Measurements from ENCODE around the gene DRAXIN.

The DRAXIN gene

GRCh38 chr1:11708554-11709350, 17.2 kb downstream of the DRAXIN start:
- DNase-seq (ENCODE audit: low read depth) = no peak

- no peak for DNase-seq (ENCODE audit: low read depth)
These were observed 20.0 kb downstream of the DRAXIN start for GRCh38 chr1:11711490-11711889.

DNA sequence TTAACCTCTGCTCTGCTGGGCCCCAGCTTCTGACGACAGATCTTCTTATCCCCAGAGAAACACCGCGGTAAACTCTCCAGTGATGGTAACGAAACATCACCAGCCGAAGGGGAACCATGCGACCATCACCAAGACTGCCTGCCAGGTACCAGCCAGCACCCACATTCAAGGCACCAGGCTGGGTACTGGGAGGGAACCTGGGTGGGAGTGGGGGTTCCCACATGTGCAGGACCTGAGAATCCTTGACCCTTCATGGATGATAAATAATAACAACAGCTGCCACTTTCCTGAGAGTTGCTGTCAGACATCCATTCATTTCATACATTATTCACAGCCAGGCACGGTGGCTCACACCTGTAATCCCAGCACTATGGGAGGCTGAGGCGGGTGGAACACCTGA, 20.8 kb downstream of the DRAXIN start:
- no peak for DNase-seq (ENCODE audit: low read depth)

DNA sequence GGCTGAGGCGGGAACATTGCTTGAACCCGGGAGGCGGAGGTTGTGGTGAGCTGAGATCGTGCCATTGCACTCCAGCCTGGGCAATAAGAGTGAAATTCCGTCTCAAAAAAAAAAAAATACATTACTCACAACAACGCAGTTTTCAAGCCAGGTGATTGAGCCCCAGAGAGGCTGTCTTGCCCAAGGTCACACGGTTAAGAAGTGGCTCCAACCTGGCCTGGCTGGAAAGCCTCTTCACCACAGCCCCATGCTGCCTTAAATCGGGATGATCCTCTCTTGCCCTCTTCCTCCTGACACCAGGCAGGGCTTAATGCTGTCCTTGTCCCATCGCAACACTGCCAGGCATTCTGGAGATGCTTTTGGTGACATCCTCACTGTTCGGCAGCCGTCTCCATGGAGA, 21.6 kb downstream of the DRAXIN start:
- no peak for DNase-seq (ENCODE audit: low read depth)

GRCh38 chr1:11714831-11715575, 23.5 kb downstream of the DRAXIN start:
- no peak for DNase-seq (ENCODE audit: low read depth)

- peak; percentile 88 for DNase-seq (ENCODE audit: low read depth)
These were observed 28.0 kb downstream of the DRAXIN start for GRCh38 chr1:11719313-11720032.

DNA sequence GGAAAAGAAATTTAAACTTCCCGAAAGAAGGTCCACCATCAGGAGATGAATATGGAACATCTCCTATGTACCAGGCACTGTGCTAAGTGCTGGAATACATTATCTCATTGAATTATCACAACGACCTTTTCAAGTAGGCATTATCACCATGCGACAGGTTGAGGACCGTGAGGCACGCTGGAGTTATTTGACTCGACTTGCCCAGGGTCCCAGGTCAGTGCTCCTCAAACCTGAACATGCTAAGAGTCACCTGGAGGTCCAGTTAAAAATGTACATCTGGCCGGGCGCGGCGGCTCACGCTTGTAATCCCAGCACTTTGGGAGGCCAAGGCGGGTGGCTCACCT, 28.5 kb downstream of the DRAXIN start:
- DNase-seq (ENCODE audit: low read depth) = no peak

DNA sequence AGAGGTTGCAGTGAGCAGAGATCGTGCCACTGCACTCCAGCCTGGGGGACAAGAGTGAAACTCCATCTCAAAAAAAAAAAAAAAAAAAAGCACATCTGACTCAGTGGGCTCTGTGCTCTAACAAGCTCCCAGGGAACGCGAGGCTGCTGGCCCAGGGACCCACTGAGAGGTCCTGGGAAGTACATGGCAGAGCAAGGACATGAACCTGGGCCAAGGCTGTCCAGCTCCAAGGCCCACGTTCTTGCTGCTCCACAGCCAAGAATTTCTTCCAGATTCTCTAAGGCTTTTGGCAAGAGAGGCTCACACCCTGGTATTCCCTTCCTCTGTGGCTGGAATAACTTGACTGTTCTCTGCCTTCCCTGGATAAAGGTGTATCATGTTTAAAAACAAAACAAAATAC, 29.0 kb downstream of the DRAXIN start:
- DNase-seq (ENCODE audit: low read depth) = no peak

DNA sequence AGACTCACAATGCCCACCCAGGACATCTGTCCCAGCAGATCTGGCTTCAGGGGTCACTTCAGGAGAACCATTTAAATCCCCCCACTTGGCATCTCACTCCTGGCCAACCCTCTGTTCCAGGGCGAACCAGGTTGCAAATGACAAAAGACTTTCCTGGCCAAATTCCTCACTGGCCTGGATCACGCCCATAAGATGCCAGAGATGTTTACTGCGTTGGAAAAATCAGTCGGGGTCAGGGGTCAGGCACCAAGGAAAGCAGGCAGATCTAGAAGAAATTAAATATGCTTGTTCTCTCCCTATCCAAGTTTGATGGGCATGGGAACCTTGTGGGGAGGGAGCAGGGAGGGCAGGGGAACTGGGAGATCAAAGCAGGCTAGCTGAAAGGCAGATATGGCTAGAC, 29.8 kb downstream of the DRAXIN start:
- no peak for DNase-seq (ENCODE audit: low read depth)

DNA sequence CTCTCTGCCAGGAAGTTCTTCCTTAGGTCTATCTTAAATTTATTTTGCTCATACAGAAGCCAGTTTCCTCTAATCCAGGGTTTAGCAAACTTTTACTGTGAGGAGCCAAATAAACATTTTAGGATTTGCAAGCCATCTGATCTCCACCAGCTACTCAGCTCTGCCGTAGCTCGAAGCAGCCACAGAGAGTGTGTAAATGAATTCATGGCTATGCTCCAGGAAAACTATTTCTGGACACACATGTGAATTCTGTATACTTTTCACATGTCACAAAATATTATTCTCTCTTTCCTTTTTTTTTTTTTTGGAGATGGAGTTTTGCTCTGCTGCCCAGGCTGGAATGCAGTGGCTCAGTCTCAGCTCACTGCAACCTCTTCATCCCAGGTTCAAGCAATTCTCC, 31.0 kb downstream of the DRAXIN start:
- DNase-seq (ENCODE audit: low read depth) = no peak

DNA sequence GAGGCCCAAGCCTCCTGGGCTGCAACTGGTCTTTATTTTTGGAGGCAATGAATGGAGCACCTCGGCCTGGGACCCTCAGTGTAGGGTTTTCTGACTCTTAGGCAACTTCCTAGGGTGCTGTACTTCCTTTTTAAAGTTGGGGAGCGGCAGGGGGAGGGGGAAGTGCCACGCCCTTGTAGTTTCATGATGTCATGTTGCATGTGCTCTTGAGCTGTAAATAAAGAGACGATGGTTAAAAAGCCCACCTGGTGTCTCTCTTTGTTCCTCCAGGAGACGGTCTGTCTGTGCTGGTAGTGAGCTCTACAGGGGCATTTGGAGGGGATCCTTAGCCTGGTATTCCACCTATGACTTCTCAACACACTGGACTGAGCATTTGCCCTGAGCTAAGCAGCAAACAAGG, 34.1 kb downstream of the DRAXIN start:
- DNase-seq (ENCODE audit: low read depth) = no peak

- DNase-seq (ENCODE audit: low read depth) = no peak
These were observed 35.6 kb downstream of the DRAXIN start for GRCh38 chr1:11727119-11727518.

DNA sequence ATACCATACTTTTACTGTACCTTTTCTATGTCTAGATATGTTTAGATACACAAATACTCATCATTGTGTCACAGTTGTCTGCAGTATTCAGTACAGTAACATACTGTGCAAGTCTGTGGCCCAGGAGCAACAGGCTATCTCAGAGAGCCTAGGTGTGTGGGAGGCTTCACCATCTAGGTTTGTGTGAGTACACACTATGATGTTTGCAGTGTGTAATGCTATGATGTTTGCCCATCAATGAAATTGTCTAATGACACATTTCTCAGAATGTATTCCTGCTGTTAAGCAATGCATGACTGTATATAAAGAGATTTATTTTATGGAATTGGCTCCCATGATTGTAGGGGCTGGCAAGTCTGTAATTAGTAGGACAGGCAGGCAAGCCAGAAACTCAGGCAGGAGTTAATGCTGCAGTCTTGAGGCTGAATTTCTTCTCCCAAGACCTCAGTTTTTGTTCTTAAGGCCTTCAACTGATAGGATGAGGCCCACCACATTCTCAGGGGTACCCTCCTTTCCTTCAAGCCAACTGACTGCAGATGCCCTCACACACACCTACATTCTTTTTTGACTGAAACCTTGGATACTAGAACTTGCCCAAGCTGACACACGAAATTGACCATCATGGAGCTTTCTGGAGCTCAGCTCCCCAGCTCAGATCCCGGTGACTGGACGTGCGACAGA, 36.8 kb downstream of the DRAXIN start:
- no peak for DNase-seq (ENCODE audit: low read depth)

- DNase-seq (ENCODE audit: low read depth) = no peak
These were observed 37.6 kb downstream of the DRAXIN start for GRCh38 chr1:11729155-11729497.

DNA sequence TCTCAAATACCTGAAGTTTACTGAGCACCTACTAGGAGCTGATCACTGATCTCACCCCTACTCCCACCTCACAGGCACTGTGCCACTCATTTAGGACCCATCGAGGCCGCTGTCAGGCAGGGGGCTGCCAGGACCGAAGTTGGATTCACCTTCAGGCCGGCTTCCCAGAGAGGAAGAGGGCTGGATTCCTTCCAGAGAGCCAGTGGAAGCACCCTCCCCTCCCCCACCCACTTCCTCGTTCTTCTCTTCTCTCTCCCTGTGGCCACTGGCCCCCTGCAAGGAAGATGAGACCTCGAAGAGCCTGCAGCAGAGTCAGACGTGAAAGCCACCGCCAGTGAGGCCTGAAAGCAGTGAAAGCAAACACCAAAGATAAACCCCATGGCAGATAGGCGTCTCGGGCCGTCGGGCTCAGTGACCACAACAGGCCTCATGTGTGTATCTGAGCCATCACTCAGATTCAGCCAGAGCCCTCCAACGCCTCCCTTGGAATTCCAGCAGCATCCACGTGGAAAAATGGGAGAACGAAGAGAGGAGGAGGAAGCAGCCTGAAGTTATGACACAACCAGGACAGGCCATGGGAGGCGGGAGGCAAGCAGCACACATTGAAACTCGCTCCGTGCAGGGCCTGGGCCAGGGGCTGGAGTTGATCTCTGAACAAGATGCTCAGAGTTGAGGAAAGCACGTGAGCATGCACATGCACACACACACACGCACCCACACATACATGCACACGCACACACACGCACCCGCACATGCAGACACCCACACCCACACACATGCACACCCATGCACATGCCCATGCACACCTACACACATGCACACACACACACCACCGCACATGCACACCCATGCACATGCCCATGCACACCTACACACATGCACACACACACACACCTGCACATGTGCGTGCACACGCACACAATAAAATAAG, 38.3 kb downstream of the DRAXIN start:
- no peak for DNase-seq (ENCODE audit: low read depth)

DNA sequence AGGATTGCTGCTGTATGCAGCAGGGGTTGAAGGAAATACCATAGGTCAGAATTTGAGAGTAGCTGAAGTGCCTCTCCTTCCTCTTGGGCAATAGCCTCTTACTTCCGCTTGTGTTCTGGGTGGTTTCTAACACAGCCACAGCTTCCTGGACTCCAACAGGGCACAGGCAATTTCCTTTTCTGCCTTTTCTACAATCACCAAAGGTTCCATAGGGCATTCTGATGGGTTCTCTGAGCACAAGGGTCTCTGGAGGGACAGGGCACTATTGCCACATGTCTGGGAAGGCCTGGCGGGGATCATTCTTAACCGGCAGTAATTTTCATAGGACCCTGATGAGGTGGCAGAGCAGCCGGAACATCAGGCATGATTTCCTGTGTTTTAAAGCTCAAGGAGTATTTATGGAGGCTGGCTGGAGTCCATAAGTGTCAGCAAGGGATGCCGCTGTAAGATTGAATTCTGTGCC, 39.0 kb downstream of the DRAXIN start:
- no peak for DNase-seq (ENCODE audit: low read depth)

GRCh38 chr1:11731691-11732283, 40.3 kb downstream of the DRAXIN start:
- DNase-seq (ENCODE audit: low read depth) = no peak

- no peak for DNase-seq (ENCODE audit: low read depth)
These were observed 41.8 kb downstream of the DRAXIN start for GRCh38 chr1:11733306-11733705.

- no peak for DNase-seq (ENCODE audit: low read depth)
These were observed 44.0 kb downstream of the DRAXIN start for GRCh38 chr1:11735531-11735853.

DNA sequence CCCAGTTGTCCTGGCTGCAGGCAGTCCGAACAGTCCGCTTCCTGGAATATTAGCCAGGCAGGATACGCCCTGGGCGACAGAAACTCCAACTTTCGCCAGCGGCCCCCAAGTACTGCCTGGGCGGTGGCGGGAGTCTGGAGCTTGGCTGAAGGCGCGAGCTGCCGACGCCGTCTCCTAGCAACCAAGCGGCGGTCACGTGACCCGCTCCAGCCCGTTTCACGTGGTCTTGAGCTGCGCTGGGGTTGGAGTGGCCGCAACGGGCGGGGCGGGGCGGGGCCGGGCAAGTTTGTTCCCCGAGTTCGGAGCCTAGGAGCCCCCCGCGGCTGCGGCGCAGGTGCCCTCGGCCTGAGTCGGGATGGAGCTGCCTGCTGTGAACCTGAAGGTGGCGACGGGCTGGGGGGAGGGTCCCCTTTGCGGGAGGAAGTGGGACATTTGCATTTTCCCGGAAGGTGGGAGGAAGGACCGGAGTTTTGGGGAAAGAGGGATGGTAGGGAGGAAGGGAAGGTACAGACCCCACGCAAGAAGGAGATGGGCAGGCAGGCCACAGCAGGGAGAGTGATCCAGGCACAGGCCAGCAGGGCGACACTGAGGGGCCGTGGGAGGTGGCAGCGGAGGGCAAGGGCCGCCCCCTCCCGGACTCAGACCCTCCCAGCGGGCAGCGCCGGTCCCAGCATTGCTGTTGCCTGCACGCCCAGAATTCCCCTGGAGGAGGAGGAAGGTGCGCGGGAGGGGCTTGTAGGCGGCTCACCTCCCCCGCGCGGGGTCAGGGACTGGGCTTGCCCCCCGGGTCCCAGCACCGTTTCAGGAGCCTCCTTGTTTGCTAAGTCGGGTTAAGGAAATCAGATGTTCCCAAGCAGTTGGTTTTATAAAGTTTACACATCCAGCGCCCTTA, 44.6 kb downstream of the DRAXIN start, which contains the start of gene AGTRAP:
Gene AGTRAP, plus strand, starts transcription at position 283 of the 892 bp plus-strand sequence. Its CDS starts 73 bp downstream, at position 356.
- DNase-seq (ENCODE audit: low read depth) = peak; percentile 74
